A549 (cell line): ENCODE results near the gene GALNTL6.

ENCODE experiments used
- CTCF ChIP-seq: fragments of >200 bp; sonication (Bioruptor Twin); formaldehyde crosslinking; IDR thresholded peaks from 3 replicates; pipeline ENCODE4 v1.5.1; 2016
- MAFK ChIP-seq: fragments of 450-650 bp; IDR thresholded peaks from 2 replicates; pipeline ENCODE4 v1.6.1; 2014; ENCODE audit not compliant: partially characterized antibody
- MAX ChIP-seq: IDR thresholded peaks from 2 replicates; pipeline ENCODE4 v1.6.1; 2012
- MYC ChIP-seq: IDR thresholded peaks from 2 replicates; pipeline ENCODE4 v1.6.1; 2012; ENCODE audit warnings: mild to moderate bottlenecking, inconsistent platforms, low read length, improper control_type of control experiment, borderline replicate concordance
- POLR2A ChIP-seq: IDR thresholded peaks from 2 replicates; pipeline ENCODE4 v1.6.1; 2012; ENCODE audit warnings: mild to moderate bottlenecking, low read length
- SMC3 ChIP-seq: fragments of >200 bp; sonication (Bioruptor Twin); formaldehyde crosslinking; IDR thresholded peaks from 3 replicates; pipeline ENCODE4 v1.6.1; 2018; ENCODE audit warnings: inconsistent platforms
- ZSCAN20 ChIP-seq: fragments of 250-450 bp; sonication (Bioruptor Pico); IDR thresholded peaks from 2 replicates; pipeline ENCODE4 v1.8.0; 2022; ENCODE audit warnings: mild to moderate bottlenecking, moderate library complexity

GRCh38 chr4:172149329-172149728 is 336.1 kb downstream of the GALNTL6 start:
- TF ChIP-seq MAX: no peak
- TF ChIP-seq CTCF: no peak
- TF ChIP-seq ZSCAN20 (CRISPR knock-in tag): no peak
- no peak for TF ChIP-seq POLR2A
- TF ChIP-seq SMC3: no peak
- no peak for TF ChIP-seq MYC
- no peak for TF ChIP-seq MAFK
